DOHH2 (cell line): Measurements from ENCODE around the gene TRNP1.

Experiments
- H3F3A ChIP-seq: fragments of 200-600 bp; sonication (generic), shearing (Covaris generic); 2 replicates; pipeline ENCODE4 v1.6.0; 2016; ENCODE audit warnings: antibody characterized with exemption, mild to moderate bottlenecking; ENCODE audit not compliant: control insufficient read depth, insufficient read depth
- H3K27ac ChIP-seq: fragments of 200-600 bp; sonication (generic); 2 replicates; pipeline ENCODE4 v1.5.1; 2014; ENCODE audit warnings: low read depth, mild to moderate bottlenecking, low read length, moderate library complexity
- H3K27me3 ChIP-seq: fragments of 200-600 bp; sonication (generic); 2 replicates; pipeline ENCODE4 v1.6.1; 2014; ENCODE audit warnings: mild to moderate bottlenecking, low read length, mixed read lengths; ENCODE audit not compliant: control insufficient read depth
- H3K36me3 ChIP-seq: fragments of 200-600 bp; sonication (generic); 2 replicates; pipeline ENCODE4 v1.6.1; 2014; ENCODE audit warnings: mild to moderate bottlenecking, low read length, moderate library complexity, mixed read lengths; ENCODE audit not compliant: control insufficient read depth
- H3K4me1 ChIP-seq: fragments of 200-600 bp; sonication (generic); 2 replicates; pipeline ENCODE4 v1.6.1; 2014; ENCODE audit warnings: mild to moderate bottlenecking, low read length, mixed read lengths; ENCODE audit not compliant: control insufficient read depth
- H3K4me2 ChIP-seq: fragments of 200-600 bp; sonication (generic); 2 replicates; pipeline ENCODE4 v1.6.0; 2014; ENCODE audit warnings: mild to moderate bottlenecking, low read length, moderate library complexity
- H3K4me3 ChIP-seq: fragments of 200-600 bp; sonication (generic); 2 replicates; pipeline ENCODE4 v1.5.1; 2014; ENCODE audit warnings: mild to moderate bottlenecking, low read length, mixed read lengths
- H3K79me2 ChIP-seq: fragments of 200-600 bp; sonication (generic); 2 replicates; pipeline ENCODE4 v1.6.1; 2014; ENCODE audit warnings: mild to moderate bottlenecking, low read length, mixed read lengths; ENCODE audit not compliant: control insufficient read depth
- H3K9me2 ChIP-seq: fragments of 200-600 bp; sonication (generic); replicated peaks from 2 replicates; pipeline ENCODE4 v1.6.1; 2014; ENCODE audit warnings: mild to moderate bottlenecking, low read length, mixed read lengths; ENCODE audit not compliant: control insufficient read depth
- H3K9me3 ChIP-seq: fragments of 200-600 bp; sonication (generic); 2 replicates; pipeline ENCODE4 v1.6.1; 2014; ENCODE audit warnings: antibody characterized with exemption, low read length, mixed read lengths; ENCODE audit not compliant: control insufficient read depth, insufficient read depth
- H4K20me1 ChIP-seq: fragments of 200-600 bp; sonication (generic); 2 replicates; pipeline ENCODE4 v1.6.0; 2014; ENCODE audit warnings: low read depth, mild to moderate bottlenecking, antibody characterized with exemption, low read length, moderate library complexity; ENCODE audit not compliant: control insufficient read depth, insufficient read depth
- CTCF ChIP-seq: fragments of 200-600 bp; sonication (generic); IDR thresholded peaks from one replicate; pipeline ENCODE4 v1.5.1; 2014; ENCODE audit warnings: antibody characterized with exemption, mild to moderate bottlenecking, low read depth, low read length; ENCODE audit not compliant: poor library complexity, severe bottlenecking
- EZH2phosphoT487 ChIP-seq: fragments of 200-600 bp; sonication (generic); IDR thresholded peaks from 2 replicates; pipeline ENCODE4 v1.6.1; 2017; ENCODE audit warnings: borderline replicate concordance, mild to moderate bottlenecking, antibody characterized with exemption, low read length, moderate library complexity, mixed read lengths

Gene TRNP1

DNA sequence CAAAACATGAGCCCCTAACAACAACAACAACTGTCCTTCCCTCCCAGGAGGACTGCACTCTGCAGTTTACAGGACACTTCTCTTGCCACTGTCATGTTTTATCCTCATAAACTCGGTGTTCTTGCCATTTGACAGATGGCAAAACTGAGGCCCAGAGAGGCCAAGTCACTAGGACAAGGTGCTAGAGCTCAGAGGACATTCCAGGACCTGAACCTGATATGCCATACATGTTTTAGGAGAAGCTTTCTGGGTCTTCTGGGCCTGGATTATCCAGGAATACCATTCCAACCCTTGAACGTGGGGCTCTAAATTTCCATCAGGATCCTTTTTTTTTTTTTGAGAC is 38.6 kb downstream of the TRNP1 start:
- no peaks in the 10 kb centered on the region for H3K36me3 ChIP-seq
- no peaks in the 10 kb centered on the region for H3K9me2 ChIP-seq
- H3K9me3 ChIP-seq = no peaks in the 10 kb centered on the region
- H3K27ac ChIP-seq = no peak overlapping the region
- H3K79me2 ChIP-seq = no peaks in the 10 kb centered on the region
- no peaks in the 10 kb centered on the region for H3K4me1 ChIP-seq
- no peaks in the 10 kb centered on the region for H3F3A ChIP-seq
- H4K20me1 ChIP-seq = no peaks in the 10 kb centered on the region
- no peaks in the 10 kb centered on the region for H3K27me3 ChIP-seq
- H3K4me3 ChIP-seq = no peak overlapping the region
- TF ChIP-seq CTCF = no peak
- no peak for TF ChIP-seq EZH2phosphoT487
- H3K4me2 ChIP-seq = no peak overlapping the region

- no peaks in the 10 kb centered on the region for H3F3A ChIP-seq
- H3K4me2 ChIP-seq = no peak overlapping the region
- TF ChIP-seq EZH2phosphoT487 (no peak), CTCF (no peak)
- no peaks in the 10 kb centered on the region for H3K27me3 ChIP-seq
- no peaks in the 10 kb centered on the region for H3K4me1 ChIP-seq
- no peaks in the 10 kb centered on the region for H3K36me3 ChIP-seq
- H3K79me2 ChIP-seq = no peaks in the 10 kb centered on the region
- no peaks in the 10 kb centered on the region for H4K20me1 ChIP-seq
- H3K9me3 ChIP-seq = no peaks in the 10 kb centered on the region
- no peak overlapping the region for H3K4me3 ChIP-seq
- H3K9me2 ChIP-seq = no peaks in the 10 kb centered on the region
- H3K27ac ChIP-seq = no peak overlapping the region
Observed at GRCh38 chr1:27033043-27033746, 39.7 kb downstream of the TRNP1 start.

- H3F3A ChIP-seq = no peaks in the 10 kb centered on the region
- H3K27ac ChIP-seq = no peak overlapping the region
- H3K79me2 ChIP-seq = no peaks in the 10 kb centered on the region
- TF ChIP-seq CTCF (no peak), EZH2phosphoT487 (no peak)
- no peaks in the 10 kb centered on the region for H3K4me1 ChIP-seq
- H3K4me3 ChIP-seq = no peak overlapping the region
- H3K9me2 ChIP-seq = no peaks in the 10 kb centered on the region
- H3K4me2 ChIP-seq = no peak overlapping the region
- no peaks in the 10 kb centered on the region for H4K20me1 ChIP-seq
- H3K27me3 ChIP-seq = peaks cover 2% of the 10 kb centered on the region; the same call in 1 of the 2 replicates
- H3K9me3 ChIP-seq = no peaks in the 10 kb centered on the region
- H3K36me3 ChIP-seq = no peaks in the 10 kb centered on the region
Observed at GRCh38 chr1:27035344-27035743, 41.9 kb downstream of the TRNP1 start.
